HepG2 (cell line): ENCODE measurements around the gene MPC1. TPM values are rescaled to one million over a fixed set of nuclear protein-coding genes. Genes with fewer than 3 reads are reported as not detected.
A peak's percentile ranks its signal among the peaks of the same experiment; 100 is the strongest.

Experiments
- CSRNP2 ChIP-seq: sonication (generic); formaldehyde crosslinking; conservative IDR thresholded peaks from 2 replicates; pipeline ENCODE4 v1.8.0; 2022; ENCODE audit warnings: low read depth, missing genetic modification reagents
- E2F1 ChIP-seq: sonication (generic); formaldehyde crosslinking; IDR thresholded peaks from 2 replicates; pipeline ENCODE4 v1.5.0; 2020; ENCODE audit warnings: missing genetic modification reagents
- ELF1 ChIP-seq: sonication (generic); formaldehyde crosslinking; IDR thresholded peaks from 2 replicates; pipeline ENCODE4 v1.4.0; 2020; ENCODE audit warnings: missing genetic modification reagents
- EP300 ChIP-seq, 3 experiments: sonication (generic) in 1 of 3; formaldehyde crosslinking in 1 of 3; IDR thresholded peaks; 2 replicates each; pipeline versions ENCODE4 v1.5.1 to v1.6.1; 2011 to 2020; ENCODE audit warnings: low read depth in 2 of 3, low read length in 2 of 3, borderline replicate concordance in 1 of 3, improper control_type of control experiment in 1 of 3, mild to moderate bottlenecking in 1 of 3, missing genetic modification reagents in 1 of 3, moderate library complexity in 1 of 3
- ESRRA ChIP-seq: sonication (generic); formaldehyde crosslinking; IDR thresholded peaks from 2 replicates; pipeline ENCODE4 v1.5.1; 2020; ENCODE audit warnings: mild to moderate bottlenecking, low read depth, missing genetic modification reagents
- FOXP1 ChIP-seq, 2 experiments: fragments of 450-650 bp in 1 of 2; IDR thresholded peaks; 2 replicates each; pipeline ENCODE4 v1.6.1; 2017 to 2018; ENCODE audit warnings: antibody characterized with exemption in 1 of 2
- GMEB1 ChIP-seq: sonication (generic); formaldehyde crosslinking; IDR thresholded peaks from 2 replicates; pipeline ENCODE4 v1.5.1; 2020; ENCODE audit warnings: missing genetic modification reagents, mild to moderate bottlenecking, borderline replicate concordance
- HNRNPLL ChIP-seq: fragments of 200-400 bp; formaldehyde crosslinking; IDR thresholded peaks from 2 replicates; pipeline ENCODE4 v1.6.1; 2017; ENCODE audit warnings: mild to moderate bottlenecking, low read depth, low read length; ENCODE audit not compliant: poor library complexity, severe bottlenecking
- NFKB2 ChIP-seq: sonication (generic); formaldehyde crosslinking; IDR thresholded peaks from 2 replicates; pipeline ENCODE4 v1.4.0; 2020; ENCODE audit warnings: missing genetic modification reagents, borderline replicate concordance
- PATZ1 ChIP-seq: sonication (generic); formaldehyde crosslinking; IDR thresholded peaks from 2 replicates; pipeline ENCODE4 v1.4.0; 2020; ENCODE audit warnings: missing genetic modification reagents
- PITX1 ChIP-seq: sonication (generic); formaldehyde crosslinking; IDR thresholded peaks from 2 replicates; pipeline ENCODE4 v1.5.1; 2020; ENCODE audit warnings: mild to moderate bottlenecking, missing genetic modification reagents
- SIX4 ChIP-seq: sonication (generic); formaldehyde crosslinking; IDR thresholded peaks from 2 replicates; pipeline ENCODE4 v1.4.0; 2020; ENCODE audit warnings: missing genetic modification reagents
- SNAPC5 ChIP-seq: sonication (generic); formaldehyde crosslinking; IDR thresholded peaks from 2 replicates; pipeline ENCODE4 v1.8.1; 2023; ENCODE audit warnings: mild to moderate bottlenecking, missing genetic modification reagents, borderline replicate concordance
- TBX2 ChIP-seq: sonication (generic); formaldehyde crosslinking; IDR thresholded peaks from 2 replicates; pipeline ENCODE4 v1.5.0; 2020; ENCODE audit warnings: missing genetic modification reagents, mild to moderate bottlenecking, borderline replicate concordance
- TCF7 ChIP-seq: sonication (generic); IDR thresholded peaks from 2 replicates; pipeline ENCODE4 v1.6.1; 2016; ENCODE audit warnings: antibody characterized with exemption, low read depth
- ZNF10 ChIP-seq: sonication (generic); formaldehyde crosslinking; IDR thresholded peaks from 2 replicates; pipeline ENCODE4 v1.4.0; 2020; ENCODE audit warnings: mild to moderate bottlenecking, low read depth, missing genetic modification reagents, borderline replicate concordance
- ZNF547 ChIP-seq: sonication (generic); formaldehyde crosslinking; IDR thresholded peaks from 2 replicates; pipeline ENCODE4 v1.5.1; 2020; ENCODE audit warnings: mild to moderate bottlenecking, missing genetic modification reagents
- ZNF691 ChIP-seq: sonication (generic); formaldehyde crosslinking; IDR thresholded peaks from 2 replicates; pipeline ENCODE4 v1.4.0; 2020; ENCODE audit warnings: missing genetic modification reagents, low read depth, mild to moderate bottlenecking, borderline replicate concordance
- ZNF709 ChIP-seq: sonication (generic); formaldehyde crosslinking; IDR thresholded peaks from 2 replicates; pipeline ENCODE4 v1.5.0; 2020; ENCODE audit warnings: mild to moderate bottlenecking, missing genetic modification reagents
- ZNF768 ChIP-seq: sonication (generic); formaldehyde crosslinking; IDR thresholded peaks from 2 replicates; pipeline ENCODE4 v1.4.0; 2020; ENCODE audit warnings: missing genetic modification reagents
- ZNF839 ChIP-seq: sonication (generic); formaldehyde crosslinking; IDR thresholded peaks from 2 replicates; pipeline ENCODE4 v1.4.0; 2020; ENCODE audit warnings: missing genetic modification reagents, mild to moderate bottlenecking, borderline replicate concordance
- polyA plus RNA-seq, 8 experiments: library from polyadenylated mRNA; depleted of rRNA in 3 of 8; stranded (reverse) in 7 of 8; unstranded in 1 of 8; fragments of >200 nt; fragmentation: Illumina TruSeq in 4 of 8; extraction: Trizol in 4 of 8; gene quantifications; 2 replicates each; pipeline versions ENCODE4 v1.2.1 to v1.2.3, GENCODE V29; 2011 to 2016; ENCODE audit warnings: low read depth in 4 of 8, missing spikeins in 1 of 8, mixed read lengths in 1 of 8; ENCODE audit not compliant: insufficient read depth in 1 of 8
- total RNA-seq, 5 experiments: library from RNA; depleted of rRNA; stranded (reverse); fragments of >200 nt; fragmentation: Illumina TruSeq; extraction: Trizol; gene quantifications; 2 replicates each; pipeline ENCODE4 v1.2.3, GENCODE V29; 2016; ENCODE audit warnings: low read depth in 1 of 5

MPC1 gene
- total and polyA plus RNA-seq, 2 of the 13 experiments (the other 11 are each of a cell fraction or from before 2014, with no cell fraction given) = 189 to 214 TPM

GRCh38 chr6:166361077-166361429 is 21.7 kb downstream of the MPC1 start (continued):
- TF ChIP-seq PATZ1 (CRISPR knock-in tag) (peak; percentile 85), ZNF10 (no peak), SNAPC5 (CRISPR knock-in tag) (0 out of 2 replicates have a peak, but pooled peaks have one; percentile 57), CSRNP2 (CRISPR knock-in tag) (no peak), NFKB2 (CRISPR knock-in tag) (peak; percentile 91), TCF7 (0 out of 2 replicates have a peak, but pooled peaks have one; percentile 44), ZNF709 (CRISPR knock-in tag) (peak; percentile 84; the same call in 1 of the 2 replicates), EP300 (IDR thresholded peaks at IDR 0.05; ENCODE audit: low read depth in 2 of 2, low read length in 2 of 2) (peak; percentile 97 to 99), EP300 (CRISPR knock-in tag; IDR thresholded peaks at IDR 0.05; ENCODE audit: borderline replicate concordance) (peak; percentile 96), SIX4 (peak; percentile 92), ESRRA (CRISPR knock-in tag) (peak; percentile 83), TBX2 (peak; percentile 98), E2F1 (CRISPR knock-in tag) (peak; percentile 54; the same call in 1 of the 2 replicates), ELF1 (peak; percentile 73), HNRNPLL (peak; percentile 80), PITX1 (CRISPR knock-in tag) (peak; percentile 90), ZNF839 (CRISPR knock-in tag) (no peak), ZNF691 (CRISPR knock-in tag) (no peak), GMEB1 (CRISPR knock-in tag) (peak; percentile 67; the same call in 1 of the 2 replicates), ZNF768 (CRISPR knock-in tag) (no peak), FOXP1 (IDR thresholded peaks at IDR 0.05) (peak; percentile 68), FOXP1 (CRISPR knock-in tag; IDR thresholded peaks at IDR 0.05) (peak; percentile 92), ZNF547 (peak; percentile 67; the same call in 1 of the 2 replicates)
